Hepatocyte (in vitro differentiated cells): ENCODE results near the gene GNAL. TPM values are rescaled to one million over a fixed set of nuclear protein-coding genes. Genes with fewer than 3 reads are reported as not detected.

Source experiments
- DNase-seq: peaks from one replicate; pipeline ENCODE4 v3.0.0-alpha.2; 2016; ENCODE audit warnings: low spot score
- H2AFZ ChIP-seq: fragments of 200-600 bp; sonication (generic); 2 replicates; pipeline ENCODE4 v1.6.0; 2016; ENCODE audit warnings: antibody characterized with exemption, mild to moderate bottlenecking
- H3K27ac ChIP-seq: fragments of 200-600 bp; sonication (generic); 2 replicates; pipeline ENCODE4 v1.5.1; 2016; ENCODE audit warnings: mild to moderate bottlenecking
- H3K27me3 ChIP-seq: fragments of 200-600 bp; sonication (generic); 2 replicates; pipeline ENCODE4 v1.6.1; 2016
- H3K36me3 ChIP-seq: fragments of 200-600 bp; sonication (generic); replicated peaks from 2 replicates; pipeline ENCODE4 v1.5.1; 2016; ENCODE audit warnings: low read depth; ENCODE audit not compliant: insufficient read depth
- H3K4me1 ChIP-seq: fragments of 200-600 bp; sonication (generic); 2 replicates; pipeline ENCODE4 v1.5.1; 2016; ENCODE audit warnings: mild to moderate bottlenecking, moderate library complexity; ENCODE audit not compliant: insufficient read depth
- H3K4me2 ChIP-seq: fragments of 200-600 bp; sonication (generic); 2 replicates; pipeline ENCODE4 v1.6.0; 2016
- H3K4me3 ChIP-seq: fragments of 200-600 bp; sonication (generic); 2 replicates; pipeline ENCODE4 v1.5.1; 2016; ENCODE audit warnings: mild to moderate bottlenecking
- H3K79me2 ChIP-seq: fragments of 200-600 bp; sonication (generic); 2 replicates; pipeline ENCODE4 v1.6.0; 2017; ENCODE audit warnings: mild to moderate bottlenecking
- H3K9me2 ChIP-seq: fragments of 200-600 bp; sonication (generic); replicated peaks from 2 replicates; pipeline ENCODE4 v1.6.0; 2017; ENCODE audit warnings: mild to moderate bottlenecking; ENCODE audit not compliant: insufficient read depth
- H3K9me3 ChIP-seq: fragments of 200-600 bp; sonication (generic); 2 replicates; pipeline ENCODE4 v1.5.1; 2016; ENCODE audit warnings: low read depth, mild to moderate bottlenecking
- H4K20me1 ChIP-seq: fragments of 200-600 bp; sonication (generic); 2 replicates; pipeline ENCODE4 v1.6.0; 2016; ENCODE audit warnings: mild to moderate bottlenecking; ENCODE audit not compliant: insufficient read depth, poor library complexity, severe bottlenecking
- EZH2 ChIP-seq: fragments of 200-600 bp; sonication (generic); IDR thresholded peaks from 2 replicates; pipeline ENCODE4 v1.6.1; 2016; ENCODE audit warnings: antibody characterized with exemption, mild to moderate bottlenecking, borderline replicate concordance
- EZH2phosphoT487 ChIP-seq: fragments of 200-600 bp; sonication (generic); IDR thresholded peaks from one replicate; pipeline ENCODE4 v1.6.1; 2018; ENCODE audit warnings: antibody characterized with exemption, mild to moderate bottlenecking, low read depth, moderate library complexity; ENCODE audit not compliant: unreplicated experiment, severe bottlenecking
- WGBS: methylation state at CpG from one replicate; pipeline ENCODE4 v1.1.6; 2016; ENCODE audit warnings: low lambda C conversion rate; ENCODE audit errors: missing lambda C conversion rate; 5-methylcytosine and 5-hydroxymethylcytosine counted together
- polyA plus RNA-seq: library from polyadenylated mRNA; unstranded; fragments of >200 nt; fragmentation: Nextera tagmentation; extraction: Ambion mirVana; gene quantifications from 2 replicates; pipeline ENCODE4 v1.2.1, GENCODE V29; 2016
- total RNA-seq: library from RNA; depleted of rRNA; stranded (reverse); fragments of >200 nt; gene quantifications from 2 replicates; pipeline ENCODE4 v1.2.3, GENCODE V29; 2014
- TF ChIP-seq, protein P1 (sequence below): fragments of 200-600 bp; sonication (generic); IDR thresholded peaks from 2 replicates; pipeline ENCODE4 v1.5.1; 2016; ENCODE audit warnings: antibody characterized with exemption, mild to moderate bottlenecking; ENCODE audit not compliant: poor library complexity

The GNAL gene
- total and polyA plus RNA-seq, 2 experiments from 2014 or later = 4.4 to 5.2 TPM

DNA sequence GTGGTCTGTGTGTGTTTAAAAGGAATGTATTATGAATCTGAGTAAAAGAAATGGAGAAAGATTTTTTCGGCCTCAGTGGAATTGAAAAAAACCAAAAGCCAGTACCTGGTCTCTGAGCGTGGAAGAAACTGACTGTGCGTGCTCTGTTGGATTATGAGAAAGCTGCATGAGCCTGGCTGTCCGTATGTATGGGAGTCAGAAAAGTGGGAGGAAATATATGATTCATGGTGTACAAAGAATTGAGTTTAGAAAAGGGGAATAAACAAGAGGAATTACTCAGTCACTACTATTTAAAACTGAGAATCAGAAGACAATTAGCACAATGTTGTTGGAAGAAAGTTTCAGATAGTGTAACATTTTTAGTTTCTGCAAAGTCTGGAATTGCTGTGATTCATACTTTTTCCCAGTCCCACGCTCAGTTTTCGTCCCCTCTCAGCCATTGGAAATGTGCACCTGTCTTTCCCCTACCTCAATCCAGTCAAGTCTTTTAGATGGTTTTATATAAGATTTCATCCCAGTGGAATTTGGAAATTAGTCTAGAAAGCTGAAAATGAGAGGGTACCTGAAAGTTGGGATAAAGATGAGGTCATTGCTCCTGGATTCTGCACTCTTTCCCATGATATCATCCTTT lies 95.7 kb downstream of the GNAL start:
- TF ChIP-seq EZH2 = no peak
- TF ChIP-seq EZH2phosphoT487 = no peak
- TF ChIP-seq, protein P1, sequence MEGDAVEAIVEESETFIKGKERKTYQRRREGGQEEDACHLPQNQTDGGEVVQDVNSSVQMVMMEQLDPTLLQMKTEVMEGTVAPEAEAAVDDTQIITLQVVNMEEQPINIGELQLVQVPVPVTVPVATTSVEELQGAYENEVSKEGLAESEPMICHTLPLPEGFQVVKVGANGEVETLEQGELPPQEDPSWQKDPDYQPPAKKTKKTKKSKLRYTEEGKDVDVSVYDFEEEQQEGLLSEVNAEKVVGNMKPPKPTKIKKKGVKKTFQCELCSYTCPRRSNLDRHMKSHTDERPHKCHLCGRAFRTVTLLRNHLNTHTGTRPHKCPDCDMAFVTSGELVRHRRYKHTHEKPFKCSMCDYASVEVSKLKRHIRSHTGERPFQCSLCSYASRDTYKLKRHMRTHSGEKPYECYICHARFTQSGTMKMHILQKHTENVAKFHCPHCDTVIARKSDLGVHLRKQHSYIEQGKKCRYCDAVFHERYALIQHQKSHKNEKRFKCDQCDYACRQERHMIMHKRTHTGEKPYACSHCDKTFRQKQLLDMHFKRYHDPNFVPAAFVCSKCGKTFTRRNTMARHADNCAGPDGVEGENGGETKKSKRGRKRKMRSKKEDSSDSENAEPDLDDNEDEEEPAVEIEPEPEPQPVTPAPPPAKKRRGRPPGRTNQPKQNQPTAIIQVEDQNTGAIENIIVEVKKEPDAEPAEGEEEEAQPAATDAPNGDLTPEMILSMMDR = no peak
- Histone ChIP-seq H2AFZ (no peak overlapping the region), H3K9me2 (no peaks in the 10 kb centered on the region), H3K27me3 (no peaks in the 10 kb centered on the region), H3K27ac (no peak overlapping the region), H3K36me3 (no peaks in the 10 kb centered on the region), H3K4me1 (no peaks in the 10 kb centered on the region), H3K79me2 (no peaks in the 10 kb centered on the region), H3K9me3 (no peaks in the 10 kb centered on the region), H4K20me1 (no peaks in the 10 kb centered on the region), H3K4me2 (no peak overlapping the region), H3K4me3 (no peak overlapping the region)
- 87% methylated on average over 6 of the region's 6 CpGs for WGBS
- no peak for DNase-seq

DNA sequence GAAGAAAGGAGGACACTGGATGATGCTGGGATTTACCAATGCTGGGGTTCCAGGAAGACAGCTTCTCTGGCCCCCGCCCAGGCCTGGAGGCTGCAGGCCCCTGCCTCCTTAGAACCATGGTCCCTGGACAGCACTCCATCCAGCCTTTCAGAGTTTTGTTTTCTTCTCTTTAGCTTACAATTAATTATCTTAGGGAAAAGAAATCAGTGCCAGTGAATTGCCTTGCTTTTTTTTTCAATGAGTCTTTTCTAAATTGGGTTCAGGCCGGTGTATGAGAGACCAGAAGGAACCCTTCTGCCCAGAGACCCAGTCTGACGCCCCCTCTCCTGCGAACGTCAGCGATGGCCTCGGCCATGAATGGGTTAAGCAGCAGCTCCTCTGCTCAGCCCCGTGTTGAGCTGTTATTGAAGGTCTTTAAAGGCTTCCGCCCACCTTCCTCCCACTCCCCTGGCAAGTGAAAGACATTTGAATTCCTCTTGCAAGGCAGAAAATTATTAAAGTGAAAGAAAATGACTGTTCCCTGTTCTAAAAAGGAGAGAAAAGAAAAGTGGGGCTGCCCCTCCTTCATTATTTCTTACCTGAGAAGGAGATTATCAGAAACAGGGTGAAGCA lies 96.5 kb downstream of the GNAL start:
- H3K4me1 ChIP-seq = no peaks in the 10 kb centered on the region
- DNase-seq = no peak
- H3K27ac ChIP-seq = no peak overlapping the region
- peak overlapping the region; percentile 65 for H3K4me2 ChIP-seq
- no peaks in the 10 kb centered on the region for H4K20me1 ChIP-seq
- no peak for TF ChIP-seq EZH2phosphoT487
- TF ChIP-seq, protein P1 = no peak
- no peak for TF ChIP-seq EZH2
- no peaks in the 10 kb centered on the region for H3K79me2 ChIP-seq
- no peaks in the 10 kb centered on the region for H3K9me2 ChIP-seq
- no peak overlapping the region for H3K4me3 ChIP-seq
- H3K27me3 ChIP-seq = no peaks in the 10 kb centered on the region
- peak overlapping the region; percentile 66 for H2AFZ ChIP-seq
- WGBS = 15% methylated on average over 9 of the region's 9 CpGs
- no peaks in the 10 kb centered on the region for H3K36me3 ChIP-seq
- H3K9me3 ChIP-seq = no peaks in the 10 kb centered on the region

DNA sequence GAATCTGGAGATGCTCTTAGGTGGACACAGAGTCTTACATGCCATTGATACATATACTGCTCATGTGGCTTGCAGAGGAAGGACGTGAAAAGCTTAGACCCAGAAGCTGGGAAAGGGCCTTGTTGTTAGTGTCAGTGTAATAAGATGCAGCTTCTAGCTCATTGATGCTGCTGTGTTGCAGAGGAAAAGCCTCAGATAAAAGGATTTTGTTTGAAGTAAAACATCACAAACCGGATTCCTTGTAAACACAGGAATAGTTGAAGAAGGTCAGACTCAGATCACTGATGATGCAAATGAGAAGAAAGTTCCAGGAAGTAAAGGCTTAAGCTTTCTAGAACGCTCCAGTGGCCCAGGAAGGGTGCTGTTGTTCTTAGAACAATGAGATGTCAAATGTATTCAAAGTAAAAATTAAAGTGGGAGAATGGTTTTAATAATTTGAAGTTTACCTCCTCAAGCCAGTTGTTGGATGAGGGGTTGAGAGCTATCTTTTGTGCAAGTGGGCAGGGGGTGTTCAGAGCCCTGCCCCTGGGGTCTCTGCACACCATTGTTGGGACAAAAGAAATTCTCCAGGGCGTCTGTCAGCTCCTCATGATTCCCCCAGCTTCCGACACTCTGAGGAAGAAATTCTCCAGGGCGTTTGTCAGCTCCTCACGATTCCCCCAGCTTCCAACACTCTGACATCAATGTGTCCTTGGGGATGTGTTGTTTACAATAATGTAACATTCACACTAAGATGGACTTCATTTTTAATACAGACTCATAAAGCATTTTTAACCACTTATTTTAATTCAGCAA lies 100.8 kb downstream of the GNAL start:
- 40% methylated on average over 7 of the region's 7 CpGs for WGBS
- H2AFZ ChIP-seq = no peak overlapping the region
- TF ChIP-seq EZH2 (no peak), EZH2phosphoT487 (no peak)
- TF ChIP-seq, protein P1 = no peak

More for the DNA sequence above, 100.8 kb downstream of the GNAL start:
- no peak for DNase-seq
- Histone ChIP-seq H3K9me2 (no peaks in the 10 kb centered on the region), H3K4me2 (no peak overlapping the region), H3K27ac (peak overlapping the region; percentile 30), H3K4me3 (no peak overlapping the region), H3K9me3 (no peaks in the 10 kb centered on the region), H3K36me3 (no peaks in the 10 kb centered on the region), H3K27me3 (no peaks in the 10 kb centered on the region), H4K20me1 (no peaks in the 10 kb centered on the region), H3K4me1 (no peaks in the 10 kb centered on the region), H3K79me2 (no peaks in the 10 kb centered on the region)
